AG08395 (cell line): ENCODE data around the gene BTG2.
A peak's percentile ranks its signal among the peaks of the same experiment; 100 is the strongest.

Experiments used
- DNase-seq: peaks from one replicate; pipeline ENCODE4 v3.0.0; 2012; ENCODE audit warnings: mixed read lengths, low spot score

BTG2 gene

GRCh38 chr1:203276916-203277545 is 28.3 kb upstream of the BTG2 start:
- DNase-seq: no peak

GRCh38 chr1:203278082-203278884 is 27.0 kb upstream of the BTG2 start:
- DNase-seq: peak; percentile 86

GRCh38 chr1:203278885-203279406 is 26.4 kb upstream of the BTG2 start:
- no peak for DNase-seq

GRCh38 chr1:203280061-203280460 is 25.3 kb upstream of the BTG2 start:
- DNase-seq: no peak

GRCh38 chr1:203281033-203281432 is 24.3 kb upstream of the BTG2 start:
- DNase-seq: peak; percentile 35

GRCh38 chr1:203281851-203282661 is 23.3 kb upstream of the BTG2 start:
- DNase-seq: no peak

GRCh38 chr1:203282720-203283542 is 22.4 kb upstream of the BTG2 start:
- DNase-seq: no peak

GRCh38 chr1:203283597-203283996 is 21.7 kb upstream of the BTG2 start:
- no peak for DNase-seq

- no peak for DNase-seq
These were observed 20.8 kb upstream of the BTG2 start for GRCh38 chr1:203284411-203285123.

- DNase-seq: no peak
These were observed 18.9 kb upstream of the BTG2 start for GRCh38 chr1:203286161-203286984.

- DNase-seq: no peak
These were observed 18.0 kb upstream of the BTG2 start for GRCh38 chr1:203287109-203287893.

GRCh38 chr1:203287898-203288297 is 17.4 kb upstream of the BTG2 start:
- DNase-seq: no peak

GRCh38 chr1:203288400-203288799 is 16.9 kb upstream of the BTG2 start:
- DNase-seq: no peak

- DNase-seq: no peak
These were observed 15.9 kb upstream of the BTG2 start for GRCh38 chr1:203289281-203289981.

- no peak for DNase-seq
These were observed 15.4 kb upstream of the BTG2 start for GRCh38 chr1:203289982-203290260.

GRCh38 chr1:203290261-203291089 is 14.8 kb upstream of the BTG2 start:
- DNase-seq: peak; percentile 38

- peak; percentile 33 for DNase-seq
These were observed 13.9 kb upstream of the BTG2 start for GRCh38 chr1:203291201-203292096.
